ENCODE data around the gene DSG1. TPM values are rescaled to one million over a fixed set of nuclear protein-coding genes. Genes with fewer than 3 reads are reported as not detected.

DSG1 gene
- total and polyA plus RNA-seq, 2 of the 8 experiments (the other 6 are each of a cell fraction or from before 2014, with no cell fraction given) = 0.06 TPM; not detected in 1

- H3K27me3 ChIP-seq (replicated peaks in 1 of 4; ENCODE audit: control insufficient read depth in 3 of 4, extremely low read depth in 1 of 4, insufficient read depth in 3 of 4, low read length in 3 of 4) = no peaks in the 10 kb centered on the region
- H3K18ac ChIP-seq (ENCODE audit: extremely low read depth, low read length) = no peak overlapping the region
- H2BK5ac ChIP-seq (ENCODE audit: low read depth, low read length) = no peak overlapping the region
- no peak overlapping the region for H2BK120ac ChIP-seq (replicated peaks; ENCODE audit: low read depth, low read length)
- no peak overlapping the region for H4K8ac ChIP-seq (ENCODE audit: extremely low read depth, insufficient read depth, low read length)
- no peak overlapping the region for H3K23ac ChIP-seq (ENCODE audit: insufficient read length)
- H3K79me1 ChIP-seq (ENCODE audit: low read depth, low read length) = no peaks in the 10 kb centered on the region
- no peaks in the 10 kb centered on the region for H3K36me3 ChIP-seq (ENCODE audit: control insufficient read depth in 2 of 4, insufficient read depth in 4 of 4, low read length in 3 of 4)
- no peak overlapping the region for H4K5ac ChIP-seq (ENCODE audit: insufficient read length, low read depth, low read length)
- H3K23me2 ChIP-seq (ENCODE audit: low read depth, low read length) = no peaks in the 10 kb centered on the region
- TF ChIP-seq ZNF274 (IDR thresholded peaks at IDR 0.05; ENCODE audit: borderline replicate concordance, extremely low read depth, low read length) (no peak), SP1 (IDR thresholded peaks at IDR 0.05; ENCODE audit: low read depth, low read length) (no peak), HDAC6 (IDR thresholded peaks at IDR 0.05; ENCODE audit: low read depth, low read length) (no peak)
- H2AFZ ChIP-seq (ENCODE audit: low read length) = no peak overlapping the region
- no peak overlapping the region for H2AK5ac ChIP-seq (ENCODE audit: low read depth, low read length)
- no peaks in the 10 kb centered on the region for H4K20me1 ChIP-seq (replicated peaks in 1 of 2; ENCODE audit: control insufficient read depth in 1 of 2, insufficient read depth in 2 of 2, low read length in 2 of 2)
- H4K91ac ChIP-seq (replicated peaks; ENCODE audit: insufficient read length, low read length) = no peak overlapping the region
- H3K9me3 ChIP-seq (ENCODE audit: insufficient read depth in 2 of 2, low read depth in 1 of 2, low read length in 1 of 2) = no peaks in the 10 kb centered on the region
- peaks cover 0 to 3% (median 1%) of the 10 kb centered on the region in 4 experiments; a peak in 2 of 7 replicates for H3K4me1 ChIP-seq (replicated peaks in 1 of 4; ENCODE audit: control insufficient read depth in 3 of 4, insufficient read depth in 4 of 4, low read length in 3 of 4)
- 65% methylated on average over 2 of the region's 2 CpGs; no CpG with 5 or more reads in 1 of the 2 experiments for WGBS, 2 experiments (ENCODE audit: extremely low coverage in 1 of 2, insufficient coverage in 1 of 2, insufficient read length in 1 of 2, insufficient replicate concordance in 2 of 2, low coverage in 1 of 2, low lambda C conversion rate in 2 of 2, missing lambda C conversion rate in 1 of 2)
- DNase-seq (ENCODE audit: low read depth in 1 of 2, low spot score in 2 of 2) = no peak
- no peak overlapping the region for H2BK12ac ChIP-seq (ENCODE audit: low read depth, low read length)
- no peak overlapping the region for H3K4me2 ChIP-seq (ENCODE audit: insufficient read depth in 1 of 2, low read depth in 2 of 2, low read length in 2 of 2)
- no peaks in the 10 kb centered on the region for H3K79me2 ChIP-seq (ENCODE audit: control insufficient read depth in 1 of 2, insufficient read depth in 2 of 2, low read length in 2 of 2)
- H3K9ac ChIP-seq (replicated peaks in 1 of 4; ENCODE audit: extremely low read depth in 1 of 4, low read depth in 3 of 4, low read length in 3 of 4) = no peak overlapping the region
- H3K14ac ChIP-seq (ENCODE audit: insufficient read length) = no peak overlapping the region
- no peak for FAIRE-seq
- ChIA-PET CTCF (ENCODE audit: partially characterized antibody) (interaction anchor here (0.6 kb wide), 1 partner anchor 86 kb away, joined by 3 read pairs; no protein-coding TSS in a partner anchor), POLR2A (ENCODE audit: partially characterized antibody) (interaction anchor here (0.6 kb wide), 1 partner anchor 199 kb away, joined by 3 read pairs; no protein-coding TSS in a partner anchor)
- H2BK20ac ChIP-seq (ENCODE audit: low read length) = no peak overlapping the region
- H3K4ac ChIP-seq (replicated peaks; ENCODE audit: insufficient read length, low read depth, low read length) = no peak overlapping the region
- H3K56ac ChIP-seq (replicated peaks; ENCODE audit: insufficient read length, low read depth, low read length) = no peak overlapping the region
- H3K4me3 ChIP-seq (ENCODE audit: extremely low read depth in 1 of 4, insufficient read depth in 2 of 4, low read depth in 3 of 4, low read length in 4 of 4) = no peak overlapping the region
- no peak overlapping the region for H3K27ac ChIP-seq (ENCODE audit: low read depth, low read length)
- H2BK15ac ChIP-seq (ENCODE audit: low read length) = no peak overlapping the region
Measured at GRCh38 chr18:31321719-31322118, 3.8 kb downstream of the DSG1 start.
